Left lung (tissue), 10 donors: ENCODE data around the gene VTI1A. TPM values are rescaled to one million over a fixed set of nuclear protein-coding genes. Genes with fewer than 3 reads are reported as not detected.

Source experiments
- ATAC-seq: fragments of 200-7000 bp; cut with Tn5 transposase; one replicate; pipeline ENCODE4 v1.9.1; 2020; ENCODE audit warnings: moderate library complexity
- DNase-seq, 4 donors: peaks; one replicate each; pipeline ENCODE4 v3.0.0-alpha.2; 2013 to 2020
- H3K27ac ChIP-seq, 2 donors: fragments of 200-600 bp; sonication (generic) in 1 of 2; one replicate each; pipeline versions ENCODE4 v1.5.0 to v1.8.0; 2020 to 2021
- H3K27me3 ChIP-seq, 2 donors: fragments of 200-600 bp; sonication (generic) in 1 of 2; one replicate each; pipeline versions ENCODE4 v1.5.0 to v1.8.0; 2020 to 2021
- H3K36me3 ChIP-seq, 2 donors: fragments of 200-600 bp; sonication (generic) in 1 of 2; one replicate each; pipeline versions ENCODE4 v1.5.0 to v1.8.0; 2020 to 2021
- H3K4me1 ChIP-seq, 2 donors: fragments of 200-600 bp; one replicate each; pipeline ENCODE4 v1.8.0; 2021
- H3K4me3 ChIP-seq, 2 donors: fragments of 200-600 bp; sonication (generic) in 1 of 2; one replicate each; pipeline versions ENCODE4 v1.5.0 to v1.8.0; 2020 to 2021; ENCODE audit warnings: mild to moderate bottlenecking in 1 of 2
- H3K9me3 ChIP-seq, 2 donors: fragments of 200-600 bp; sonication (generic) in 1 of 2; one replicate each; pipeline versions ENCODE4 v1.5.0 to v1.8.0; 2020 to 2021
- intact Hi-C, 2 donors: fragments of 100-400 bp; cut with DNase I; formaldehyde crosslinking; loops; one replicate each; pipeline versions ENCODE4 v1.11.2 to v1.14.2; 2022
- polyA plus RNA-seq, 6 donors: library from polyadenylated mRNA; unstranded; fragments of 120-200 nt; gene quantifications; one replicate each; pipeline ENCODE4 v1.2.1, GENCODE V29; 2013; ENCODE audit not compliant: insufficient read length in 6 of 6
- total RNA-seq, 2 donors: library from RNA; stranded (reverse); fragmentation: NEBNext Ultra II Directional; extraction: Animal tissue kit (Norgen Biotek cat#: 25700); gene quantifications; one replicate each; pipeline ENCODE4 v1.2.1, GENCODE V29; 2021
- TF ChIP-seq, protein P1 (sequence below), 2 donors: fragments of 200-600 bp; sonication (generic) in 1 of 2; IDR thresholded peaks; one replicate each; pipeline versions ENCODE4 v1.5.0 to v1.8.0; 2021; ENCODE audit warnings: antibody characterized with exemption in 2 of 2
- donor health status: DM: no; HTN: yes; CAD: no.
- donor health status: DM: no; HTN: no; CAD: no.

The VTI1A gene
- total and polyA plus RNA-seq, 8 donors, result 13.6 to 39.0 (median 17.7) TPM

DNA sequence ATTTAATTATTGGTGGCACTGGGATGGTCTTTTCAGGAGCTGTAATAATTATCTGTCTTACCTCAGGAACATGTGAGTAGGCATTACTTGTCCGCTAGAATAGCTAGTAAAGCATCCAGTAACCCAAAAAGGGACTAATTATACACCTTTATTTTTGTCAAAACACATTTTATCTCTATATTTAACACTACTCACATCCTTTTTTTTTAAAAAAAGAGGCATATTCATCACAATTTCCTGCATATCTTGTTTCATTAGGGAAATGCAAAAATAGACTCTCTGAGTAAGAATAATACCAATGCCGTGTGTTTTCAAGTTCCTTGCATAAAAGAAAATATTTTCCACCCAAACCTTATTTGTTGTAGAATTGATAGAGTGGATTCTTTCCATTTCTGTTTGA, 99.5 kb downstream of the VTI1A start:
- DNase-seq (no peak), ATAC-seq (no peak)
- Histone ChIP-seq H3K9me3 (peaks cover 0 to 2% of the 10 kb centered on the region in 2 donors), H3K4me1 (no peaks in the 10 kb centered on the region), H3K4me3 (no peak overlapping the region), H3K27me3 (no peaks in the 10 kb centered on the region), H3K36me3 (peaks cover 0 to 8% of the 10 kb centered on the region in 2 donors), H3K27ac (no peak overlapping the region)
- TF ChIP-seq, protein P1, sequence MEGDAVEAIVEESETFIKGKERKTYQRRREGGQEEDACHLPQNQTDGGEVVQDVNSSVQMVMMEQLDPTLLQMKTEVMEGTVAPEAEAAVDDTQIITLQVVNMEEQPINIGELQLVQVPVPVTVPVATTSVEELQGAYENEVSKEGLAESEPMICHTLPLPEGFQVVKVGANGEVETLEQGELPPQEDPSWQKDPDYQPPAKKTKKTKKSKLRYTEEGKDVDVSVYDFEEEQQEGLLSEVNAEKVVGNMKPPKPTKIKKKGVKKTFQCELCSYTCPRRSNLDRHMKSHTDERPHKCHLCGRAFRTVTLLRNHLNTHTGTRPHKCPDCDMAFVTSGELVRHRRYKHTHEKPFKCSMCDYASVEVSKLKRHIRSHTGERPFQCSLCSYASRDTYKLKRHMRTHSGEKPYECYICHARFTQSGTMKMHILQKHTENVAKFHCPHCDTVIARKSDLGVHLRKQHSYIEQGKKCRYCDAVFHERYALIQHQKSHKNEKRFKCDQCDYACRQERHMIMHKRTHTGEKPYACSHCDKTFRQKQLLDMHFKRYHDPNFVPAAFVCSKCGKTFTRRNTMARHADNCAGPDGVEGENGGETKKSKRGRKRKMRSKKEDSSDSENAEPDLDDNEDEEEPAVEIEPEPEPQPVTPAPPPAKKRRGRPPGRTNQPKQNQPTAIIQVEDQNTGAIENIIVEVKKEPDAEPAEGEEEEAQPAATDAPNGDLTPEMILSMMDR (IDR thresholded peaks at IDR 0.05), result no peak
- intact Hi-C loops, result no loop called here

DNA sequence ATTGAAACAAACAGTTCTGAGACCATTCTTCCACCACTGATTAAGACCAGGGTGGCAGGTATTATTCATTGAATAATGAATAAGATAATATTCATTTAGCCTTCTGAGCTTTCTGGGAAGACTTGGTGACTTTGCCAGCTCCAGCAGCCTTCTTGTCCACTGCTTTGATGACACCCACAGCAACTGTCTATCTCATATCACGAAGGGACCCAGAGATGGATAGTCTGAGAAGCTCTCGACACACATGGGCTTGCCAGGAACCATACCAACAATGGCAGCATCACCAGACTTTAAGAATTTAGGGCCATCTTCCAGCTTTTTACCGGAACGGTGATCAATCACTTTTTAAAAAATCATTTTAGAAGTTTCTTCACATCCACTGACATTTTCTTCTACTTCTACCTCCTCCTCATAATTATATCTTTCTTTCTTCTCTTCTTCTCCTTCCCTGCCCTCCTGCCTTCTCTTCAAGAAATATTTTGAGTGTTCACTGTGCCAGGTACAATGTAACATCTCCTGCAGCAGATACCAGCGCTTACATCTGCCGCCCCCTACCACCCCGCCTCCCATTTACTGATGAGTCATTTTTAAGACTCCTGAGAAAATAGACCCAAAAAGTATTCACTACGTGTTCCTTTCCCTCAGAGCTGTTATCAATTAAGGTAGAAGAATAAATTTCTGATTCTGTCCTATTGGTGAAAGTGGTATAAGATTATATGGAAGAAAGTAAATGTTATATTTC, 101.7 kb downstream of the VTI1A start:
- DNase-seq (no peak), ATAC-seq (no peak)
- Histone ChIP-seq H3K4me3 (no peak overlapping the region), H3K9me3 (no peaks in the 10 kb centered on the region), H3K36me3 (no peaks in the 10 kb centered on the region), H3K27me3 (no peaks in the 10 kb centered on the region), H3K4me1 (no peaks in the 10 kb centered on the region), H3K27ac (no peak overlapping the region)
- TF ChIP-seq, protein P1 (IDR thresholded peaks at IDR 0.05), result no peak
- intact Hi-C loops, result no loop called here

GRCh38 chr10:112552593-112553110, 105.6 kb downstream of the VTI1A start:
- no peak for DNase-seq
- H3K4me3 ChIP-seq, result no peak overlapping the region
- H3K27ac ChIP-seq, result no peak overlapping the region
- intact Hi-C loops, result no loop called here
- H3K36me3 ChIP-seq, result no peaks in the 10 kb centered on the region
- no peaks in the 10 kb centered on the region for H3K9me3 ChIP-seq
- H3K27me3 ChIP-seq, result no peaks in the 10 kb centered on the region
- no peak for ATAC-seq
- no peaks in the 10 kb centered on the region for H3K4me1 ChIP-seq
- TF ChIP-seq, protein P1 (IDR thresholded peaks at IDR 0.05), result no peak

GRCh38 chr10:112553315-112553714, 106.3 kb downstream of the VTI1A start:
- Histone ChIP-seq H3K4me1 (no peaks in the 10 kb centered on the region), H3K27me3 (no peaks in the 10 kb centered on the region), H3K27ac (no peak overlapping the region), H3K4me3 (no peak overlapping the region), H3K36me3 (no peaks in the 10 kb centered on the region), H3K9me3 (no peaks in the 10 kb centered on the region)
- no peak for DNase-seq
- TF ChIP-seq, protein P1 (IDR thresholded peaks at IDR 0.05), result no peak
- intact Hi-C loops, result no loop called here
- no peak for ATAC-seq

DNA sequence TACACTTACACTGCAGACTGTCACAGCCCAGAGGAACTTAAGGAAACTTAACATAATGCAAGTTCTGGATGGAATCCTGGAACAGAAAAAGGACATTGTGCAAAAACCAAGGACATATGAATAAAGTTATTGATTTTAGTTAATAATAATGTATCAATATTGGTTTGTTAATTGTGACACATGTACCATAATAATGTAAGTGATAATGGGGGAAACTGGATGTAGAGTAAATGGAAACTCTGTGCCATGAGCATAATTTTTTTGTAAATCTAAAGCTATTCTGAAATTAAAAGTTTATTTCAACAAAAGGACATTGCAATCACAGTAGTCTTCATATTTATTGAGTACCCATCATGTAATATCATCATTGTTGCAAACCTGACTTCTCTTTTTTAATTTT, 107.2 kb downstream of the VTI1A start:
- intact Hi-C loops, result no loop called here
- ATAC-seq, result no peak
- no peaks in the 10 kb centered on the region for H3K27me3 ChIP-seq
- H3K36me3 ChIP-seq, result no peaks in the 10 kb centered on the region
- H3K27ac ChIP-seq, result no peak overlapping the region
- TF ChIP-seq, protein P1 (IDR thresholded peaks at IDR 0.05), result no peak
- H3K9me3 ChIP-seq, result no peaks in the 10 kb centered on the region
- no peak for DNase-seq
- no peaks in the 10 kb centered on the region for H3K4me1 ChIP-seq
- H3K4me3 ChIP-seq, result no peak overlapping the region
